Astrocyte (in vitro differentiated cells and primary cell): ENCODE data around the gene KCTD20.

Experiments
- CTCF ChIP-seq: IDR thresholded peaks from 2 replicates; pipeline ENCODE4 v1.5.1; 2011; ENCODE audit warnings: low read depth, mild to moderate bottlenecking, inconsistent platforms, low read length, moderate library complexity; ENCODE audit not compliant: insufficient read depth
- EZH2 ChIP-seq: IDR thresholded peaks from 2 replicates; pipeline ENCODE4 v1.6.1; 2012; ENCODE audit warnings: mild to moderate bottlenecking, low read length, inconsistent platforms; ENCODE audit not compliant: insufficient read depth

GRCh38 chr6:36519352-36519751, 76.6 kb downstream of the KCTD20 start:
- TF ChIP-seq CTCF (no peak), EZH2 (no peak)
